ENCODE results near the gene RBMS1. TPM values are rescaled to one million over a fixed set of nuclear protein-coding genes. Genes with fewer than 3 reads are reported as not detected.

Gene RBMS1
- total and polyA plus RNA-seq, 4 donors, result 29.5 to 72.0 (median 49.5) TPM

DNA sequence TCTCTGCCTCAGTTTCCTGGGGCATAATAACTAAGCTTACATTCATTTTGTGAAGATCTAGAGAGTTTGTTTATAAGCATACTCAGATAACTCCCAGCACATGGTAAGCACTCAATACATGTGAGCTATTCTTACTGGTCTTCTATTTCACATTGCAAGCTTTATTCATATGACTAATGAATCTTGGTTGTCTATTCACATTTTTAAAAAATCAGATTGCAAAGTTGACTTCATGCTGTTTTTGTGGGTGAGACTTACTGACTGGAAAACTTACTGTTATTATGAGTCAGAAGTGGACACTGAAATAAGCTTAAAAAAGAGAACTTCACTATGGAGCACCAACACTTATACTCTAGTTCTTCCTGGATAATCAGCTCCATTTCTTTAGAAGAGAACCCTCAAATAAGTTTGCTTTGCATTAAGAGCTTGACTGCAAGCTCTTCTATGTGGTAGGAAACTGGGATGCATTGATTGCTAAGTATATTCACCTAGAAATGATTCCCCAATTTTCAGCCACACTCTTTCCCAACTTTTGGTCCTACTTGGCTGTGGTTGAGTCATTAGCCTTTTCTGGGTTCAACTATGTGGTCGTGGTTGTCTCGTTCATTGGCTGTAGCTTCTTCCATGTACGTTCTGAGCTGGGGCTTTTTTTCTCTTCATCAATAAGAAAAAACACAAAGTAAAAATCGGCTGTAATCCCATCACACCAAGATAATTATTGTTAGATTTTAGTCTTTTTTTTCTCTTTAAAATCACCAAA, 29.5 kb upstream of the RBMS1 start:
- H3K9me3 ChIP-seq (ENCODE audit: control insufficient read depth, insufficient read depth, low read length), result no peaks in the 10 kb centered on the region
- no CpG with 5 or more reads among the region's 4 CpGs for WGBS (ENCODE audit: insufficient coverage)

DNA sequence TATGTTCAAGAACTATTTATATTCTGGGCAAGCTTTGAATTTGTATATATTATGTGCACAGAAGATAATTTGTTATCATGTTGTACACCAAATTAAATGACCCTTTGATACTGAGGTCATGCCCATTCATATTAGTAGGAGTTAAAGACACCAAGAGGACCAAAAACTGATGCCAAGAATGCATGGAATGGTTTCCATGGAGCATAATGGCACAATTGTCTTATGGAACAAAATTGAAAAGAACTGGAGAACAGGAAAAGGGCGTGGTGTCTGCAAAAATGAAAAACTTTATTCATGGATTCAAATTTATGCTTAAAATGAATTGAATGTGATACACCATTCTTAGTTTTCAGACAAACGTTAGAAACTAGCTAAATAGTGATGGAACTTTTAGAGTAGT, 24.1 kb upstream of the RBMS1 start:
- no CpG with 5 or more reads among the region's 2 CpGs for WGBS (ENCODE audit: insufficient coverage)
- no peak overlapping the region for H3K4me3 ChIP-seq (ENCODE audit: low read depth, low read length)

More for the DNA sequence above, 29.5 kb upstream of the RBMS1 start:
- Histone ChIP-seq H3K27ac (ENCODE audit: low read depth, low read length) (no peak overlapping the region), H3K36me3 (ENCODE audit: control insufficient read depth, insufficient read depth, low read length) (no peaks in the 10 kb centered on the region), H3K27me3 (ENCODE audit: control insufficient read depth, insufficient read depth, low read length) (no peaks in the 10 kb centered on the region), H3K4me3 (ENCODE audit: low read depth, low read length) (no peak overlapping the region), H3K4me1 (ENCODE audit: control insufficient read depth, insufficient read depth, low read length) (no peaks in the 10 kb centered on the region)
- DNase-seq (ENCODE audit: low read depth in 4 of 6, low spot score in 6 of 6), result no peak

GRCh38 chr2:160516547-160517365, 23.1 kb upstream of the RBMS1 start:
- Histone ChIP-seq H3K9me3 (ENCODE audit: control insufficient read depth, insufficient read depth, low read length) (no peaks in the 10 kb centered on the region), H3K4me1 (ENCODE audit: control insufficient read depth, insufficient read depth, low read length) (no peaks in the 10 kb centered on the region), H3K27me3 (ENCODE audit: control insufficient read depth, insufficient read depth, low read length) (no peaks in the 10 kb centered on the region), H3K4me3 (ENCODE audit: low read depth, low read length) (no peak overlapping the region), H3K36me3 (ENCODE audit: control insufficient read depth, insufficient read depth, low read length) (no peaks in the 10 kb centered on the region), H3K27ac (ENCODE audit: low read depth, low read length) (no peak overlapping the region)
- DNase-seq (ENCODE audit: low read depth in 4 of 6, low spot score in 6 of 6), result no peak
- 80% methylated on average over 1 of the region's 10 CpGs for WGBS (ENCODE audit: insufficient coverage)

More for the DNA sequence above, 24.1 kb upstream of the RBMS1 start:
- no peaks in the 10 kb centered on the region for H3K4me1 ChIP-seq (ENCODE audit: control insufficient read depth, insufficient read depth, low read length)
- H3K36me3 ChIP-seq (ENCODE audit: control insufficient read depth, insufficient read depth, low read length), result no peaks in the 10 kb centered on the region
- H3K27me3 ChIP-seq (ENCODE audit: control insufficient read depth, insufficient read depth, low read length), result no peaks in the 10 kb centered on the region
- no peak overlapping the region for H3K27ac ChIP-seq (ENCODE audit: low read depth, low read length)
- no peak for DNase-seq (ENCODE audit: low read depth in 4 of 6, low spot score in 6 of 6)
- no peaks in the 10 kb centered on the region for H3K9me3 ChIP-seq (ENCODE audit: control insufficient read depth, insufficient read depth, low read length)

DNA sequence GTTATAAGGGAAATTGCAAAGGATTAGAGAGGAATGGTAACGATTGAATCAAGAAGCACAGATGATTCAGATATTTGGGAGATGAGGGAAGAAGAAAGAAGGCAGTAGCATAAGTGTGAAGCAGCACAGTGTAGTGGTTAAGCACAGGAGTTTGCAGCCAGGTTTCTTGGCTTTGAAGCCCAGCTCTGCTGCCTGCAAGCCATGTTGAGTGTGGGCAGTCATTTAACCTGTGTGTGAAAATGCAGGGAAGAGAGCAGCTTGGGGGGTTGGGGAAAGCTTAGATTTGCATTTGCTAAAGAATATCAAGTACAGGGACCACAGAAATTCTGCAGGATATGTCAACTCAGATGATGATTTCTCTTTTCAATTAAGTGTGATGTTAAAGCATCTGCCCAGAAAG, 21.5 kb upstream of the RBMS1 start:
- Histone ChIP-seq H3K27ac (ENCODE audit: low read depth, low read length) (no peak overlapping the region), H3K4me3 (ENCODE audit: low read depth, low read length) (no peak overlapping the region), H3K36me3 (ENCODE audit: control insufficient read depth, insufficient read depth, low read length) (no peaks in the 10 kb centered on the region), H3K27me3 (ENCODE audit: control insufficient read depth, insufficient read depth, low read length) (no peaks in the 10 kb centered on the region), H3K9me3 (ENCODE audit: control insufficient read depth, insufficient read depth, low read length) (no peaks in the 10 kb centered on the region), H3K4me1 (ENCODE audit: control insufficient read depth, insufficient read depth, low read length) (no peaks in the 10 kb centered on the region)
- 60% methylated on average over 1 of the region's 1 CpG for WGBS (ENCODE audit: insufficient coverage)
- no peak for DNase-seq (ENCODE audit: low read depth in 4 of 6, low spot score in 6 of 6)

DNA sequence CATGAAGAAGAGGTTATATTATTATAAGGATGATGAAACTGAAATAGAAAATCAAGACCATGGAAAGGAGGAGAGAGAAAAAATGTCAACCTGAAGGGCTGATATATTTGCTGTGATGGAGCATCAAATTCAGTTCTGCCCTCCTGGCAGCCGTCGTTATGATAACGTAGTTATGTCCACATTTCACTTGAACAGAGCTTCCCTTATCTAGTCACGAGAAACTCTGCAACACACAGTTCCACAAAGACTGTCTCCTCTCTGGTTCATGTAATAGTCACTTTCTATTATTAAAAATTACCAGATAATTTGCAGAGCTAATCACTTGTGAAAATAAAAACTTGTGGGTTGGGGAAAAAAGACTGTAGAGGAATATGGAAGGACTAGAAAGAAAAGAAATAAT, 19.5 kb upstream of the RBMS1 start:
- Histone ChIP-seq H3K36me3 (ENCODE audit: control insufficient read depth, insufficient read depth, low read length) (no peaks in the 10 kb centered on the region), H3K4me1 (ENCODE audit: control insufficient read depth, insufficient read depth, low read length) (no peaks in the 10 kb centered on the region), H3K4me3 (ENCODE audit: low read depth, low read length) (no peak overlapping the region), H3K27me3 (ENCODE audit: control insufficient read depth, insufficient read depth, low read length) (no peaks in the 10 kb centered on the region), H3K27ac (ENCODE audit: low read depth, low read length) (no peak overlapping the region), H3K9me3 (ENCODE audit: control insufficient read depth, insufficient read depth, low read length) (no peaks in the 10 kb centered on the region)
- no CpG with 5 or more reads among the region's 4 CpGs for WGBS (ENCODE audit: insufficient coverage)
- no peak for DNase-seq (ENCODE audit: low read depth in 4 of 6, low spot score in 6 of 6)

DNA sequence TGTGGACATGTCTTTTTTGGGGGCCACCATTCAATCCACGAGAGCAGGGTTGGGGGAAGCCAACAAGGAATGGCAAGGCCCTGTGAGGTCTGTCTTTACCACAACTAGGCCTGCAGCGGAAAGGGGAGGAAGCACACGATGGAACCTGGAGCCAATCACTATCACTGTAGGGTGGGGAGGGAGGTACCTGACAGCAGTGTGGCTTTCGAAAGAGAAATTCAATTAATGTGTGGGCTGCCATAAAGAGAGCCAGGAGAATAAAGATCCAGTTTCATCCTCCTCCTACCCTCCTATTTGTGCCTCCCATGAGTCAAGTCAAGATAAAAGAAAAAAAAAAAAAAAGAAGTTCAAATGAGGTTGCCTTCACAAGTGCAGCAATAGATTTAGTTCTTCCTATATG, 18.9 kb upstream of the RBMS1 start:
- 94% methylated on average over 3 of the region's 4 CpGs for WGBS (ENCODE audit: insufficient coverage)
- H3K4me1 ChIP-seq (ENCODE audit: control insufficient read depth, insufficient read depth, low read length), result no peaks in the 10 kb centered on the region
- no peak overlapping the region for H3K27ac ChIP-seq (ENCODE audit: low read depth, low read length)
- no peak for DNase-seq (ENCODE audit: low read depth in 4 of 6, low spot score in 6 of 6)
- H3K9me3 ChIP-seq (ENCODE audit: control insufficient read depth, insufficient read depth, low read length), result no peaks in the 10 kb centered on the region
- H3K36me3 ChIP-seq (ENCODE audit: control insufficient read depth, insufficient read depth, low read length), result no peaks in the 10 kb centered on the region
- H3K27me3 ChIP-seq (ENCODE audit: control insufficient read depth, insufficient read depth, low read length), result no peaks in the 10 kb centered on the region
- no peak overlapping the region for H3K4me3 ChIP-seq (ENCODE audit: low read depth, low read length)

DNA sequence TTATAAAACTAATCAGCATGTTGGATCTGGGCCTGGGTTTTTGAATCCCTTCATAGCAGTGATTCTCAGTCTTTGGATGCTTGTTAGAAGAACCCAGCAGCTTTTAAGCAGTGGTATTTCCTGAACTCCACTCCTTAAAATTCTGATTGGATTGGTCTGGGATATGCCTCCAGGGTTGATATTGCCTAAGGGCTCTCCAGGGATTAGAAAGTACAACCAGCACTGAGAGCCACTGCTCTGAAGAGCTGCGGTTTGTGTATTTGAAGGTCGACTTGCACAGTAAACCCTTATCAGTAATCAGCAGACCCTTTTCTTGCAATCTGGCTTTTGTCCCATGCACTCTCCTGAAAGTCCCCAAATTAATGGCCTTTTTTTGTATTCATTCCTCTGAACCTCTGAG, 17.0 kb upstream of the RBMS1 start:
- no peaks in the 10 kb centered on the region for H3K4me1 ChIP-seq (ENCODE audit: control insufficient read depth, insufficient read depth, low read length)
- no peaks in the 10 kb centered on the region for H3K9me3 ChIP-seq (ENCODE audit: control insufficient read depth, insufficient read depth, low read length)
- WGBS (ENCODE audit: insufficient coverage), result 100% methylated on average over 2 of the region's 2 CpGs
- H3K4me3 ChIP-seq (ENCODE audit: low read depth, low read length), result no peak overlapping the region
- no peaks in the 10 kb centered on the region for H3K27me3 ChIP-seq (ENCODE audit: control insufficient read depth, insufficient read depth, low read length)
- no peak overlapping the region for H3K27ac ChIP-seq (ENCODE audit: low read depth, low read length)
- no peak for DNase-seq (ENCODE audit: low read depth in 4 of 6, low spot score in 6 of 6)
- H3K36me3 ChIP-seq (ENCODE audit: control insufficient read depth, insufficient read depth, low read length), result no peaks in the 10 kb centered on the region

DNA sequence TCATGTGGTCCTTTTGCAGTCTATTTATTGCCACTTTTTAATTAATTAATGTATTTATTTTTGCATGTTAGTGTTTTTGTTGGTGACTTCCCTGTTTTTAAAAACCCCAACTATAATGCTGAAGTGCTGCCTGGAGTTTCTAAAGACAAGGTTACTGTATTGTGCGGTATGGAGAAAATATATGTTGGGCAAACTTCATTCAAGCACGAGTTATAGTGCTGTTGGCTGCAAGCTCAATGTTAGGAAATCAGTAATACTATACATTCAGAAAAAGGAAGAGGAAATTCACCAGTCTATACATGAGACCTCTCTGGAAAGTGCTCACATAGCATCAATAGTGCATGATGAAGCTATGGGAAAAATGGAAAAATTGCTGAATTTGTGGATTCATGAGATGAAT, 15.4 kb upstream of the RBMS1 start:
- no peaks in the 10 kb centered on the region for H3K36me3 ChIP-seq (ENCODE audit: control insufficient read depth, insufficient read depth, low read length)
- no peak overlapping the region for H3K27ac ChIP-seq (ENCODE audit: low read depth, low read length)
- no peak overlapping the region for H3K4me3 ChIP-seq (ENCODE audit: low read depth, low read length)
- no peaks in the 10 kb centered on the region for H3K4me1 ChIP-seq (ENCODE audit: control insufficient read depth, insufficient read depth, low read length)
- H3K27me3 ChIP-seq (ENCODE audit: control insufficient read depth, insufficient read depth, low read length), result no peaks in the 10 kb centered on the region
- DNase-seq (ENCODE audit: low read depth in 4 of 6, low spot score in 6 of 6), result no peak
- WGBS (ENCODE audit: insufficient coverage), result no CpG with 5 or more reads among the region's 2 CpGs
- no peaks in the 10 kb centered on the region for H3K9me3 ChIP-seq (ENCODE audit: control insufficient read depth, insufficient read depth, low read length)

- no peak for DNase-seq (ENCODE audit: low read depth in 4 of 6, low spot score in 6 of 6)
- Histone ChIP-seq H3K27ac (ENCODE audit: low read depth, low read length) (no peak overlapping the region), H3K4me3 (ENCODE audit: low read depth, low read length) (no peak overlapping the region), H3K36me3 (ENCODE audit: control insufficient read depth, insufficient read depth, low read length) (no peaks in the 10 kb centered on the region), H3K9me3 (ENCODE audit: control insufficient read depth, insufficient read depth, low read length) (no peaks in the 10 kb centered on the region), H3K27me3 (ENCODE audit: control insufficient read depth, insufficient read depth, low read length) (no peaks in the 10 kb centered on the region), H3K4me1 (ENCODE audit: control insufficient read depth, insufficient read depth, low read length) (no peaks in the 10 kb centered on the region)
- WGBS (ENCODE audit: insufficient coverage), result no CpG with 5 or more reads among the region's 2 CpGs
Observed at GRCh38 chr2:160507464-160507863, 13.9 kb upstream of the RBMS1 start.

DNA sequence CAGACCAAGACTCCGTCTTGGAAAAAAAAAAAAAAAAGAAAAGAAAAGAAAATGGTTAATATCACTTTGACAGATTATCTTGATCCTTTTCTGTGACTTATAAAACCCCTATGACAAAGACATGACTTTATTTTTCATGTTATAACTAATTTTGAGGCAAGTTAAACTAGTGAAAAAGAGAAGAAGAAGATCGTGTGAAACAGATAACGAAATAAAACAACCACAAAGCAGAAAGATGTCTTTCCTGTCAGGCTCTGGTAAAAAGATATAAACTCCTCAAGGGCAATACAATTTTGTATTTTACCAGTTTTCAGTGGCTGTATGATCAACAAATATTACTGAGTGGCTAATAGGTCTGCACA, 13.4 kb upstream of the RBMS1 start:
- H3K27ac ChIP-seq (ENCODE audit: low read depth, low read length), result no peak overlapping the region
- H3K36me3 ChIP-seq (ENCODE audit: control insufficient read depth, insufficient read depth, low read length), result no peaks in the 10 kb centered on the region
- no peak overlapping the region for H3K4me3 ChIP-seq (ENCODE audit: low read depth, low read length)
- no peak for DNase-seq (ENCODE audit: low read depth in 4 of 6, low spot score in 6 of 6)
- no peaks in the 10 kb centered on the region for H3K27me3 ChIP-seq (ENCODE audit: control insufficient read depth, insufficient read depth, low read length)
- no CpG with 5 or more reads among the region's 3 CpGs for WGBS (ENCODE audit: insufficient coverage)
- no peaks in the 10 kb centered on the region for H3K9me3 ChIP-seq (ENCODE audit: control insufficient read depth, insufficient read depth, low read length)
- H3K4me1 ChIP-seq (ENCODE audit: control insufficient read depth, insufficient read depth, low read length), result no peaks in the 10 kb centered on the region

All from spinal cord (tissue), 10 donors.